ENCODE results near the gene ZNF672. TPM values are rescaled to one million over a fixed set of nuclear protein-coding genes. Genes with fewer than 3 reads are reported as not detected.

The ZNF672 gene
- total RNA-seq, 4 donors from 2014 or later, result 15.0 to 34.3 (median 24.0) TPM

- H3K9me3 ChIP-seq, result no peaks in the 10 kb centered on the region
- H3K4me1 ChIP-seq, result no peaks in the 10 kb centered on the region
- no peaks in the 10 kb centered on the region for H3K36me3 ChIP-seq
- no peak overlapping the region for H3K27ac ChIP-seq
- no peaks in the 10 kb centered on the region for H3K27me3 ChIP-seq
- DNase-seq, result no peak
- no peak for TF ChIP-seq POLR2A (IDR thresholded peaks at IDR 0.05)
- TF ChIP-seq CTCF (IDR thresholded peaks at IDR 0.05), result no peak
- no peak overlapping the region for H3K4me3 ChIP-seq
- intact Hi-C loops (cut with DNase I; ENCODE audit: low total_unique reads), result no loop called here
These were observed 33.0 kb upstream of the ZNF672 start for GRCh38 chr1:248804771-248805681.

- Histone ChIP-seq H3K27me3 (no peaks in the 10 kb centered on the region), H3K36me3 (no peaks in the 10 kb centered on the region), H3K4me1 (no peaks in the 10 kb centered on the region), H3K27ac (no peak overlapping the region), H3K9me3 (no peaks in the 10 kb centered on the region), H3K4me3 (no peak overlapping the region)
- DNase-seq, result no peak
- TF ChIP-seq POLR2A (IDR thresholded peaks at IDR 0.05) (no peak), CTCF (IDR thresholded peaks at IDR 0.05) (no peak)
- intact Hi-C loops (cut with DNase I; ENCODE audit: low total_unique reads), result no loop called here
These were observed 32.1 kb upstream of the ZNF672 start for GRCh38 chr1:248805876-248806275.

- intact Hi-C loops (cut with DNase I; ENCODE audit: low total_unique reads), result no loop called here
- no peaks in the 10 kb centered on the region for H3K9me3 ChIP-seq
- H3K27me3 ChIP-seq, result no peaks in the 10 kb centered on the region
- H3K27ac ChIP-seq, result no peak overlapping the region
- no peaks in the 10 kb centered on the region for H3K4me1 ChIP-seq
- DNase-seq, result no peak
- H3K4me3 ChIP-seq, result no peak overlapping the region
- H3K36me3 ChIP-seq, result no peaks in the 10 kb centered on the region
- no peak for TF ChIP-seq POLR2A (IDR thresholded peaks at IDR 0.05)
- TF ChIP-seq CTCF (IDR thresholded peaks at IDR 0.05), result peak; percentile 46 to 53 (median 48)
These were observed 30.8 kb upstream of the ZNF672 start for GRCh38 chr1:248807067-248807737.

- intact Hi-C loops (cut with DNase I; ENCODE audit: low total_unique reads), result no loop called here
- H3K36me3 ChIP-seq, result no peaks in the 10 kb centered on the region
- DNase-seq, result no peak
- H3K4me1 ChIP-seq, result no peaks in the 10 kb centered on the region
- TF ChIP-seq POLR2A (IDR thresholded peaks at IDR 0.05), result no peak
- no peak for TF ChIP-seq CTCF (IDR thresholded peaks at IDR 0.05)
- H3K9me3 ChIP-seq, result no peaks in the 10 kb centered on the region
- no peak overlapping the region for H3K4me3 ChIP-seq
- H3K27ac ChIP-seq, result no peak overlapping the region
- no peaks in the 10 kb centered on the region for H3K27me3 ChIP-seq
These were observed 29.1 kb upstream of the ZNF672 start for GRCh38 chr1:248808876-248809275.

Data from uterus (tissue), 4 donors.